ENCODE measurements around the gene LRP5.
A peak's percentile ranks its signal among the peaks of the same experiment; 100 is the strongest.
"Not testable (repeated sequence)": the region's sequence is repeated elsewhere in the genome, so short reads cannot be mapped to it uniquely, and the experiment has no call there.

The LRP5 gene

GRCh38 chr11:68329978-68330699 lies 17.7 kb downstream of the LRP5 start:
- DNase-seq = no peak

- no peak for DNase-seq
These were observed 18.4 kb downstream of the LRP5 start for GRCh38 chr11:68330700-68331337.

DNA sequence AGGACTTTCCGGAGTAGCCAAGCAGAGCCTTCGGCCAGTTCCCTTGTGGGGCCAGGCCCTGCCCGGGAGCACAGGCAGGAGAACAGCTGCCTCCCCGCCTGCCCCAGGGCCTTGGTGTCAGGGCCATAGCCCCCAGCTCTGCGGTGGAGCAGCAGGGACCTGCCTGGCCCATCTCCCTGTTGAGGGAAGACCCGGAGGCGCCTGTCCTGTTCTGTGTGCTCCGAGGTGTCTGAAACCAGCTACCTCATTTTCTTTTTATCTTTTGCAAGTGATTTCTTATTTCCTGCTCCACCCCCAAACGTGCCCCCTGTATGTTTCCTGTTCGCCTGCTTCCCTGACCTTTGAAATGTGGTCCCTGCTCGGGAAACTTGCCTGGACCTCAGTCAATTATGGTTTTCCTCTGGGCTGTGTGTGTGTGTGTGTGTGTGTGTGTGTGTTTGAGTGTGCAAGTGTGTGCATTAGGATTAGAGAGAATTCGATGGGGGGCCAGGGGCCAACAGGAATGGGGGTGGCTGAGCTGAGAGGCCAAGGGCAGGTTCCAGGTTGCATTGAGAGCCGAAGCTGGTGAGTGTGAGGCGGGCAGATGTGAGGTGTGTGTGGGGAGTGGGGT lies 19.1 kb downstream of the LRP5 start:
- DNase-seq = peak; percentile 45

- no peak for DNase-seq
These were observed 19.8 kb downstream of the LRP5 start for GRCh38 chr11:68332186-68332585.

- no peak for DNase-seq
These were observed 20.8 kb downstream of the LRP5 start for GRCh38 chr11:68333173-68333572.

DNA sequence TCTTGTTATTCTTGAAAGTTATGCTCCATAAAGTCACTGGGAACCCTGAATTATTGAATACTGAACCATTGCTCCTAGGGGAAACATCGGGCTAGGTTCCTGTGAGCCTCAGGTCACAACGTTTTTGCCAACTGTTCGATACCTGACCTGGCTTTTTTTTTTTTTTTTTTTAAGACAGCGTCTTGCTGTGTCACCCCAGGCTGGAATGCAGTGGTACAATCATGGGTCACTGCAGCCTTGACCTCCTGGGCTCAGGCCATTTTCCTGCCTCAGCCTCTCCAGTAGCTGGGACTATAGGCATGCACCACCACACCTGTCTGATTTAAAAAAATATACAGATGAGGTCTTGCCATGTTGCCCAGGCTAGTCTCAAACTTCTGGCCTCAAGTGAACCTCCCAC lies 22.5 kb downstream of the LRP5 start:
- DNase-seq = no peak

DNA sequence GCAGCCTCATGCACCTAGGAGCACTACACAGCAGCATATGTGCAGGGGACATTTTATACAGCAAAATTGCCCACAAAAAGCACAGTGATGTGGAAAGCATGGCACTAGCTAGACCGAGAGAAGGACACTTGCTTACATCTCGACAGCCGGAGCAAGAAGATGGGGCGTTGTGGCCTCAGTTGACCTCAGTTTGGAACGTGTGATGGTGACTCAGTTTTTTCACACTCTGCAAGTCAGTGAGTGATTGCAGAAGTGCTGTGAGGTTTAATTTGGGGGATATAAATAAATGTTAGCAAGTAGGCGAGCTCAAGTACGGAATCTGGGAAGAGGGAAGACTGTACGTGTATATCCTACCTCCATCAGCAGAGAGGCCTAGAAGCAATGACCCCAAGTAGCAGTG lies 23.3 kb downstream of the LRP5 start:
- no peak for DNase-seq

DNA sequence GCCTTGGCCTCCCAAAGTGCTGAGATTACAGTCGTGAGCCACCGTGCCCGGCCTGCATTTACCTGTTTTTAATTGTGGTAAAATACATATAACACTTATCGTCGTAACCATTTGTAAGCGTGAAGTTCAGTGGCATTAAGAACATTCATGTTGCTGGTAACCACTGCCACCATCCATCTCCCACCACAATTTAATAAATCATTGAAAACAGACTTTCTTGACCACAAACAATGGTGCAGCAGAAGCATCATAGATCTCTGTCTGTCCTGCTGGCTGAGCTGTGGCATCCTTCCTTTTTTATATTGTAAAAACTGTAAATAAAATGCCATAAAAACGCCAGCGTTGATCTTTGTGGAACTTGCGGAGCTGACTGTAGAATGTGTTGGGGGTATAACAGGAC lies 24.3 kb downstream of the LRP5 start:
- DNase-seq = no peak

GRCh38 chr11:68337399-68337835 lies 25.0 kb downstream of the LRP5 start:
- peak; percentile 71 for DNase-seq

- DNase-seq = no peak
These were observed 25.8 kb downstream of the LRP5 start for GRCh38 chr11:68338051-68338780.

- no peak for DNase-seq
These were observed 27.8 kb downstream of the LRP5 start for GRCh38 chr11:68340003-68340767.

DNA sequence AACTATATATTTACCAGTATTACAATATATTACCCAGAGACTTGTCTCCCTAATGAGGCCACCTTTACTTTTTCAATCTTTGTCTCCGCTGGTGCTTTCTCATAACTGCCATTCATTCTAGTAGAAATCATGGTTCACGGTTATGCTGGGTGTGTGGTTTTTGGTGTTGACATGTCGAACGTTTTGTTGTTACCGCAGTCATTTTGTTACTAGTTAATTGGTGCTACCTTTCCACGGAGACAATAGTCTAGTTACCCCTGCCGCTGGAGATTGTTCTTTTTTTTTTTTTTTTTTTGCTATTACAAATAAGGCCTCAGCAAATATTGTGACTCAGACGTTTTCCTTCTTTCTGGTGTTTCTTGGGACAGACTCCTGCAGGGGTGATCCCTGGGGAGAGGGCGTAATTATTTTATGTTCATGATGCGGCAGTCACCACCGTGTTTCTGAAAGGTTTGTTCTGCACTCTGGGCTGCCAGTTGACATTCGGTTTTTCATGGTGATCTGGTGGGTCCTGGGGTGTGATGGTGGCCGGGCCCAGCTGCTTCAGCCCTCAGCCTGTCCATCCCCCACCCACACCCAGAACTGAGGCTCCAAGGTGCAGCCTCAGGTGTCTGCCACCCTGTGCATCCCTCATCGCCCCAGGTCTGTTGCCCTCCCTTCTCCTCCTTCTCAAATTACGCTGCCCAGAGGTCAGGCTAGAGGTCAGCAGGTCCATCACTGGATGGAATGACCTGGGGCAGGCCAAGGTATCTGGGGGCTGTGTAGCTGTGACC lies 28.6 kb downstream of the LRP5 start:
- DNase-seq = no peak

DNA sequence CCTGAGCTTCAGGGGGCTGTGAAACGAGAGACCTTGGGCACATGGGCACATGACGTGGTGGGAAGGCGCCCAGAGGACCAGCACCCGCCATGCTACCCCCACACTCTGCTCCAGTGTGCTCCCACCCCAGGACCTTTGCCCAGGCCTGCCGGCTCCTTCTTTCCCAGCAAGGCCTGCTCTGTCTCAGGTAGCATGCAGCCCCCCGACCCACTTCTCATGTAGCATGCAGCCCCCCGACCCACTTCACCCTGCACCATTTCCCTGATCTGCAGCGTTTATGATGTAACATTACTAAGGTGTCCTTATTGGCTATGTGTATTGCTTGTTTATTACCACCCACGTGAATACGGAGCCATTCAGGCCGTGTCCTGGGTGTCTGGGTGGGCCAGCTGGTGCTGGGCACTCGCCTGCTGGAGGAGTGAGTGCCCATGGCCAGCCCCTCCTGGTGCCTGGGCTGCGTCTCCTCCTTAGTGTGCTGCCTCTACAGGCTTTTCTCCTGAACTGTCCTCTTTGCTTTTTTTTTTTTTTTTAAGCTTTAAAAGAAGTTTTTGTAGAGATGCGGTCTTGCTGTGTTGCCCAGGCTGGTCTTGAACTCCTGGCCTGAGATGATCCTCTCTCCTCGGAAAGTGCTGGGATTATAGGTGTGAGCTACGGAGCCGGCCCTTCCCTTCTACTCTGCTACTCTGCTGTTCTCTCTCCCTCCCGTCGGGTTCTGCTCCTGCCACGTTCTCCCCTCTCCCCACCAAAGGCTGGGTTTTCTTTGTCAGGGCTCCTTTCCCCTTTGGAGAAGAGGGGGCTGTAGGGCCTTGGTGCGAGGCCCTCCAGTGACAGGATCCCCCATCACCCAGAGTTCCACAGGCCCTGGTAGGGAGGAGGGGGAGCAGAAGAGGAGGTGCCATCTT lies 29.4 kb downstream of the LRP5 start:
- no peak for DNase-seq

DNA sequence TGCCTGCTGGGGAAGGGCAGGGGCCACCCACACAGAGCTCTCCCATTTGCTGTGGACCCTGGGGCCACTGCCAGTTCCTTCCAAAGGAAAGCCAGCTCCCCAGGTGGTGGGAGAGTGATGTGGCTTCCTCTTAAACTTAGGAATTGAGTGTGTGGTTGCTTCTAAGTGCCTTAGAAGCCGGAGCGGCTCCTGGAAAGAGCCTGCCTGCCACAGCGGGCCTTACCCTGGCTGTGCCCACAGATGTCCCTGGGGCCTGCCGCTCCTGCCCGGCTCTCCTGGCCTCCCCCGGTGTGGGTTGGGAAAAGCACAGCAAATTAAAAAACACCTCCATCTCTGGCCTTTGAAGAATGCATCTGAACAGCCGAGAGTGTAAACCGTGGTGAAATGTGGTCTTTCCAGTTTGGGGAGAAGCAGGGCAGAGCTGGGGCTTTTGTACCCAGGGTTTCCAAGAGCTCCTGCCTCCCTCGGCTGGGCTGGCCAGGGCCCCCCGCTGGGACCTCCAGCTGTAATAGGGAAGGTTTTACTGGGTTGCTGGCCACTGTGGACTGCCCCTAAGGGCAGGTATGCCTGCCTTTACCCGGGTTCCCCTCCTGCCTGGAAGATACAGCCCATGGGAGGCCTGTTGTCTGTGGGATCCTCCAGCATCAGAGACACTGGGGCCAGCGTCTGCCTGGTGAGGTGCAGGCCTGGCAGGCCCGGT lies 30.2 kb downstream of the LRP5 start:
- no peak for DNase-seq

DNA sequence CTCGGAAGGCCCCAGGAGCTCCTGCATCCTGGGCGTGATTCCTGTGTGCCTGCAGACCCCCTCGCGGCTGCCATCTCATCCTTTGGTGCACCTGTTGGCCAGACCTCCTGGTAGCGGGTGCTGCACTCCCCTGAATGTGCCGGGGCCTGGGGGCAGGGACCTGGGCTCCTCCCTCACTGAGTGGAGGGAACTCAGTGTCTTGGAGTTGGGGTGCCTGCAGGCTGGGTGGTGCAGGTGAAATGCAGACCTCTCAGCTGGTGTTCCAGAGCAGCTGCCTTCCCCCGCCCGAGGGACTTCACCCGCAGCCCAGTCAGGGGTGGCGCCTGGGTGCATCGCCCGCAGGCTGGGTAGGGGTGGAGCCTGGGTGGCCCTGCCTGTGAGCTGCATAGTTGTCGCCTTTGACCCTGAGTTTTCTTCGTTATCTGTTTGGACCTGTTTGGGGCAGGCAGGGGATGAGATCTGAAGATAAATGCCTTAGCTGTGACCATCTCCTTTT lies 31.4 kb downstream of the LRP5 start:
- DNase-seq = no peak

DNA sequence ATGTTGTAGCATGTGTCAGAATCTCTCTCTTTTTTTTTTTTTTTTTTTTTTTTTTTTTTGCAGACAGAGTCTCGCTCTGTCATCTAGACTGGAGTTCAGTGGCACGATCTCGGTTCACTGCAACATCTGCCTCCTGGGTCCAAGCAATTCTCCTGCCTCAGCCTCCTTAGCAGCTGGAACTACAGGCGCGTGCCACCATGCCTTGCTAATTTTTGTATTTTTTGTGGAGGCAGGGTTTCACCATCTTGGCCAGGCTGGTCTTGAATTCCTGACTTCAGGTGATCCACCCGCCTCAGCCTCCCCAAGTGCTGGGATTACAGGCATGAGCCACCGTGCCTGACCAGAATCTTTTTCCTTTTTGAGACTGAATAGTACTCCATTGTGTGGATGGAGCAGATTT lies 32.4 kb downstream of the LRP5 start:
- not testable (repeated sequence) for DNase-seq

GRCh38 chr11:68345776-68346461 lies 33.5 kb downstream of the LRP5 start:
- DNase-seq = no peak

DNA sequence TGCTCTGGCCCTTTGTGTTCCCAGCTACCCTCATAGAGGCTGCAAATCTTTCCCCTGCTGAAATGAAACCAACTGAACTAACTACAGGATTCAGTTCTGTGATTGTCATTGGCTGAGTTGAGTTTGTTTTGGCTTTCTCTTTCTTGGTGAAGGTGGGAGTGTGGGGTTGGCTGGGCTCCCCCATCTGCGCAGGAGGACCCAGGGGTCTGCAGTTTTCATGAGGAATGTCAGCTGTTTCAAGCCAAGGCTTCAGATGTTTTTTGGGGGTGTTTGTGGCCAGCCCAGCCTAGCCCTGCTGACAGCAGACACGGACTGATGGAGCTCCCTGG lies 34.0 kb downstream of the LRP5 start:
- no peak for DNase-seq

DNA sequence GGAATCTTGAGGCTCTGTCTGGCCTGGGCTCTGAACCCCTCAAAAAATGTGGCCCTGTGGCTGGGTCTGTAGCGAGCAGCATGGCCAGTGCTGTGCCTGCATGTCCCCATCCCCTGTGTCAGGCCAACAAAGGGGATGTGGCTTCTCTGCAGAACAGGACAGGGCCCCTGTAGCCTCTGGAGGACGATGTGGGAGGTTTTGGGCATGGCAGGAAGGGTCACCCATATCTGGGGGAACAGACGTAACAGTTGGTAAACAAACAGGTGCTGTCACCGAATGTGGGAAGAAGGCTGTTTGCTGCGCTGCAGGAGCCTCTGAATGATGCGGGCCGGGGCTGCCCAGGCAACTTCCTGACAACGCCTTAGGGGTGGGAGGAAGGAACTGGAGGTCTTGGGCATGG lies 35.0 kb downstream of the LRP5 start:
- DNase-seq = no peak

DNA sequence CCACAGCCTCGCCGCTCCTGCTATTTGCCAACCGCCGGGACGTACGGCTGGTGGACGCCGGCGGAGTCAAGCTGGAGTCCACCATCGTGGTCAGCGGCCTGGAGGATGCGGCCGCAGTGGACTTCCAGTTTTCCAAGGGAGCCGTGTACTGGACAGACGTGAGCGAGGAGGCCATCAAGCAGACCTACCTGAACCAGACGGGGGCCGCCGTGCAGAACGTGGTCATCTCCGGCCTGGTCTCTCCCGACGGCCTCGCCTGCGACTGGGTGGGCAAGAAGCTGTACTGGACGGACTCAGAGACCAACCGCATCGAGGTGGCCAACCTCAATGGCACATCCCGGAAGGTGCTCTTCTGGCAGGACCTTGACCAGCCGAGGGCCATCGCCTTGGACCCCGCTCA lies 35.5 kb downstream of the LRP5 start:
- no peak for DNase-seq
